Astrocyte (in vitro differentiated cells and primary cell): ENCODE measurements around the gene PELI2. TPM values are rescaled to one million over a fixed set of nuclear protein-coding genes. Genes with fewer than 3 reads are reported as not detected.

ENCODE experiments used
- DNase-seq: peaks from one replicate; pipeline ENCODE4 v3.0.0-alpha.2; 2010; ENCODE audit warnings: low read depth
- FAIRE-seq: peaks from 2 replicates; lab custom pipeline; 2011; peaks lifted over from hg19 to GRCh38; lab: Jason Lieb, UNC
- H2AFZ ChIP-seq: 2 replicates; pipeline ENCODE4 v1.6.0; 2012; ENCODE audit warnings: low read depth, low read length, inconsistent platforms
- H3K27ac ChIP-seq: 2 replicates; pipeline ENCODE4 v1.5.1; 2011; ENCODE audit warnings: low read depth, low read length, inconsistent platforms
- H3K27me3 ChIP-seq: 2 replicates; pipeline ENCODE4 v1.6.0; 2011; ENCODE audit warnings: low read length, inconsistent platforms; ENCODE audit not compliant: insufficient read depth
- H3K36me3 ChIP-seq: 2 replicates; pipeline ENCODE4 v1.5.1; 2011; ENCODE audit warnings: low read length, inconsistent platforms; ENCODE audit not compliant: insufficient read depth
- H3K4me1 ChIP-seq: 2 replicates; pipeline ENCODE4 v1.5.1; 2011; ENCODE audit warnings: low read length, inconsistent platforms; ENCODE audit not compliant: insufficient read depth
- H3K4me2 ChIP-seq: 2 replicates; pipeline ENCODE4 v1.6.0; 2012; ENCODE audit warnings: low read length, inconsistent platforms
- H3K4me3 ChIP-seq: 2 replicates; pipeline ENCODE4 v1.5.1; 2011; ENCODE audit warnings: low read depth, mild to moderate bottlenecking, low read length, inconsistent platforms; ENCODE audit not compliant: insufficient read depth
- H3K79me2 ChIP-seq: 2 replicates; pipeline ENCODE4 v1.6.0; 2012; ENCODE audit warnings: mild to moderate bottlenecking, low read length, inconsistent platforms; ENCODE audit not compliant: insufficient read depth
- H3K9ac ChIP-seq: 2 replicates; pipeline ENCODE4 v1.6.0; 2012; ENCODE audit warnings: mild to moderate bottlenecking, low read length, inconsistent platforms
- H3K9me3 ChIP-seq: 2 replicates; pipeline ENCODE4 v1.5.1; 2012; ENCODE audit warnings: low read depth, mild to moderate bottlenecking, low read length, inconsistent platforms; ENCODE audit not compliant: insufficient read depth
- H4K20me1 ChIP-seq: 2 replicates; pipeline ENCODE4 v1.6.0; 2012; ENCODE audit warnings: low read length, inconsistent platforms; ENCODE audit not compliant: insufficient read depth
- H3K27ac Mint-ChIP-seq: one replicate; pipeline ENCODE4 v1.8.0; 2021; ENCODE audit warnings: mild to moderate bottlenecking, mixed read lengths; ENCODE audit not compliant: unreplicated experiment
- H3K27me3 Mint-ChIP-seq: one replicate; pipeline ENCODE4 v1.8.0; 2021; ENCODE audit warnings: low read depth, mixed read lengths; ENCODE audit not compliant: unreplicated experiment
- H3K36me3 Mint-ChIP-seq: one replicate; pipeline ENCODE4 v1.8.0; 2021; ENCODE audit warnings: low read depth, mixed read lengths; ENCODE audit not compliant: unreplicated experiment
- H3K4me1 Mint-ChIP-seq: one replicate; pipeline ENCODE4 v1.8.0; 2021; ENCODE audit warnings: low read depth, mixed read lengths; ENCODE audit not compliant: unreplicated experiment
- H3K4me3 Mint-ChIP-seq: one replicate; pipeline ENCODE4 v1.8.0; 2021; ENCODE audit warnings: mild to moderate bottlenecking, moderate library complexity, mixed read lengths; ENCODE audit not compliant: unreplicated experiment
- H3K9me3 Mint-ChIP-seq: one replicate; pipeline ENCODE4 v1.8.0; 2021; ENCODE audit warnings: mild to moderate bottlenecking, mixed read lengths; ENCODE audit not compliant: unreplicated experiment
- CTCF ChIP-seq: IDR thresholded peaks from 2 replicates; pipeline ENCODE4 v1.5.1; 2011; ENCODE audit warnings: low read depth, mild to moderate bottlenecking, inconsistent platforms, low read length, moderate library complexity; ENCODE audit not compliant: insufficient read depth
- EZH2 ChIP-seq: IDR thresholded peaks from 2 replicates; pipeline ENCODE4 v1.6.1; 2012; ENCODE audit warnings: mild to moderate bottlenecking, low read length, inconsistent platforms; ENCODE audit not compliant: insufficient read depth
- total RNA-seq: library from RNA; stranded (reverse); gene quantifications from 2 replicates; pipeline ENCODE4 v1.2.1, GENCODE V29; 2021

Gene PELI2
- total RNA-seq, 1 donor from 2014 or later, result 5.3 TPM

DNA sequence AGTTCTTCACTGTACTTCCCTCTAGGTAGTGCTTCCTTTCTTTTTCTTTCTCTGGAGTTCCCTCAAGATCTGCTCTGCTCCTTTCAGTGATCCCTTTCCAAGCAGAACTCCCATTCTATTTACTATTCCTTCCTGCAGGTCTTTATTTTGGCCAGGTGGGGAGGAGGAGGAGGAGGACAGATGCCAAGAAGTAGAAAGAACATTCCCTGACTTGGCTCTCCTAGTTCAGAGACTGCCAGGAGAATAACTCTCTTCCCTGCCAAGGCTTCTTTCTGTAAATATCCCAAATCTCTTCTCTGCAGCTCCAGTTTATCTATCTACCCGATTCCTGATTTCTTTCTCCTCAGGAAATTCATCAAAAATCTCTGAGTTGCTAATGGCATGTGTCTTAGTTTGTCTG is 231.7 kb downstream of the PELI2 start:
- TF ChIP-seq EZH2, result no peak
- no peak for TF ChIP-seq CTCF
- no peak overlapping the region for H2AFZ ChIP-seq
- H3K4me2 ChIP-seq, result no peak overlapping the region
- peaks cover 3% of the 10 kb centered on the region for H3K4me1 ChIP-seq
- H3K79me2 ChIP-seq, result no peaks in the 10 kb centered on the region
- H3K9me3 ChIP-seq, result no peaks in the 10 kb centered on the region
- no peak overlapping the region for H3K27ac Mint-ChIP-seq
- no peaks in the 10 kb centered on the region for H3K36me3 Mint-ChIP-seq
- H3K4me1 Mint-ChIP-seq, result peaks cover 8% of the 10 kb centered on the region
- no peak overlapping the region for H3K27ac ChIP-seq
- no peaks in the 10 kb centered on the region for H4K20me1 ChIP-seq
- no peak overlapping the region for H3K9ac ChIP-seq
- DNase-seq, result no peak
- no peaks in the 10 kb centered on the region for H3K27me3 Mint-ChIP-seq
- no peaks in the 10 kb centered on the region for H3K36me3 ChIP-seq
- H3K9me3 Mint-ChIP-seq, result peaks cover 3% of the 10 kb centered on the region
- H3K4me3 ChIP-seq, result no peak overlapping the region
- no peak for FAIRE-seq
- no peaks in the 10 kb centered on the region for H3K27me3 ChIP-seq
- no peak overlapping the region for H3K4me3 Mint-ChIP-seq
